ENCODE data around the gene KIAA0319L.

DNA sequence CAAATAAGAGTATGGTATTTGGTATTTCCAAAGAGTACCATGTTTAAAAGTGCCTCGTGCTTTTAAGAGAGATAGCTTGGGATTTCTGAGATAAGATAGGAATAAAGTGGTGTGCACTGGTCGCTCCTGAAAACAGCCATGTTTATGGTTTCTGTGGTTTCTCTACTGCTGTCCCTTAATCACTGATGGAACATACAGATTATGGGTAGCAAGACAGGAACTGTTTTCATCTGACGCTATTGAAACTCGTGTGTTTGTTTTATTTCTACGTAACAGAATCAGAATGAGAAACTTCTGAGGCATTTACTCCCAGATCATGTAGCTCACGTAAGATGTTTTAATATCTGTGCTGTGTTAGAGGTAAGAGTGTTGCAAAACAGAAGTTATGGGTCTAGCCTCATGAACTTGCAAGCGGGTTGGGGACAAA is 126.0 kb downstream of the KIAA0319L start:
- TF ChIP-seq, protein P1, sequence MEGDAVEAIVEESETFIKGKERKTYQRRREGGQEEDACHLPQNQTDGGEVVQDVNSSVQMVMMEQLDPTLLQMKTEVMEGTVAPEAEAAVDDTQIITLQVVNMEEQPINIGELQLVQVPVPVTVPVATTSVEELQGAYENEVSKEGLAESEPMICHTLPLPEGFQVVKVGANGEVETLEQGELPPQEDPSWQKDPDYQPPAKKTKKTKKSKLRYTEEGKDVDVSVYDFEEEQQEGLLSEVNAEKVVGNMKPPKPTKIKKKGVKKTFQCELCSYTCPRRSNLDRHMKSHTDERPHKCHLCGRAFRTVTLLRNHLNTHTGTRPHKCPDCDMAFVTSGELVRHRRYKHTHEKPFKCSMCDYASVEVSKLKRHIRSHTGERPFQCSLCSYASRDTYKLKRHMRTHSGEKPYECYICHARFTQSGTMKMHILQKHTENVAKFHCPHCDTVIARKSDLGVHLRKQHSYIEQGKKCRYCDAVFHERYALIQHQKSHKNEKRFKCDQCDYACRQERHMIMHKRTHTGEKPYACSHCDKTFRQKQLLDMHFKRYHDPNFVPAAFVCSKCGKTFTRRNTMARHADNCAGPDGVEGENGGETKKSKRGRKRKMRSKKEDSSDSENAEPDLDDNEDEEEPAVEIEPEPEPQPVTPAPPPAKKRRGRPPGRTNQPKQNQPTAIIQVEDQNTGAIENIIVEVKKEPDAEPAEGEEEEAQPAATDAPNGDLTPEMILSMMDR (conservative IDR thresholded peaks at IDR 0.05; ENCODE audit: low read depth in 2 of 2): no peak
- no peak for TF ChIP-seq EZH2 (IDR thresholded peaks at IDR 0.05; ENCODE audit: low read depth, unreplicated experiment)
- no peak for TF ChIP-seq STAT1 (IDR thresholded peaks at IDR 0.05; ENCODE audit: unreplicated experiment)
- no peak for TF ChIP-seq POLR2AphosphoS5 (IDR thresholded peaks at IDR 0.05; ENCODE audit: low read depth)
- TF ChIP-seq, protein P2, sequence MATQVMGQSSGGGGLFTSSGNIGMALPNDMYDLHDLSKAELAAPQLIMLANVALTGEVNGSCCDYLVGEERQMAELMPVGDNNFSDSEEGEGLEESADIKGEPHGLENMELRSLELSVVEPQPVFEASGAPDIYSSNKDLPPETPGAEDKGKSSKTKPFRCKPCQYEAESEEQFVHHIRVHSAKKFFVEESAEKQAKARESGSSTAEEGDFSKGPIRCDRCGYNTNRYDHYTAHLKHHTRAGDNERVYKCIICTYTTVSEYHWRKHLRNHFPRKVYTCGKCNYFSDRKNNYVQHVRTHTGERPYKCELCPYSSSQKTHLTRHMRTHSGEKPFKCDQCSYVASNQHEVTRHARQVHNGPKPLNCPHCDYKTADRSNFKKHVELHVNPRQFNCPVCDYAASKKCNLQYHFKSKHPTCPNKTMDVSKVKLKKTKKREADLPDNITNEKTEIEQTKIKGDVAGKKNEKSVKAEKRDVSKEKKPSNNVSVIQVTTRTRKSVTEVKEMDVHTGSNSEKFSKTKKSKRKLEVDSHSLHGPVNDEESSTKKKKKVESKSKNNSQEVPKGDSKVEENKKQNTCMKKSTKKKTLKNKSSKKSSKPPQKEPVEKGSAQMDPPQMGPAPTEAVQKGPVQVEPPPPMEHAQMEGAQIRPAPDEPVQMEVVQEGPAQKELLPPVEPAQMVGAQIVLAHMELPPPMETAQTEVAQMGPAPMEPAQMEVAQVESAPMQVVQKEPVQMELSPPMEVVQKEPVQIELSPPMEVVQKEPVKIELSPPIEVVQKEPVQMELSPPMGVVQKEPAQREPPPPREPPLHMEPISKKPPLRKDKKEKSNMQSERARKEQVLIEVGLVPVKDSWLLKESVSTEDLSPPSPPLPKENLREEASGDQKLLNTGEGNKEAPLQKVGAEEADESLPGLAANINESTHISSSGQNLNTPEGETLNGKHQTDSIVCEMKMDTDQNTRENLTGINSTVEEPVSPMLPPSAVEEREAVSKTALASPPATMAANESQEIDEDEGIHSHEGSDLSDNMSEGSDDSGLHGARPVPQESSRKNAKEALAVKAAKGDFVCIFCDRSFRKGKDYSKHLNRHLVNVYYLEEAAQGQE (IDR thresholded peaks at IDR 0.05; ENCODE audit: unreplicated experiment): no peak
- no peak for TF ChIP-seq EZH2phosphoT487 (IDR thresholded peaks at IDR 0.05; ENCODE audit: unreplicated experiment)

All from GM23338 (cell line).